GM18867 (cell line): ENCODE results near the gene MAGEC3.

ENCODE experiments used
- ATAC-seq: cut with Tn5 transposase; IDR thresholded peaks from one replicate; pipeline ENCODE4 v1.9.1; 2021; ENCODE audit warnings: mild to moderate bottlenecking, moderate library complexity; ENCODE audit not compliant: unreplicated experiment

The MAGEC3 gene

DNA sequence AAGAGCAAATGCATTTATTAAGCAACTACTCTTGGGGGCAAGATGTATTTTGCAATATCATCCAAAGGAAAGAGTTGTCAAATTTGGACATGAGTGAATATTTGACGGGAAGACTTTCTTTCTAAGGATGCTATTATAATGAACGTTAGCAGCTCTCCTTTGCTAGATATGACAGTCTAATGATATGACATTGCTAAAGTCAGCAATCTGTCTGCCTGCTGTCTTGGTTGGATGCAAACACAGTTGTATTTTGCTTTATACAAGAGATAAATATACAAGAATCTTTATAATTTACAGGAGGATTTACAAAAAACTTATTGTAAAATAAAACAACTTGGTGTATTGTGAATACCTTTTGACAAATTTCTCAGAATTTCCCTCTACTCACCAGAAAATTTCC is 103.1 kb downstream of the MAGEC3 start:
- no peak for ATAC-seq

- ATAC-seq: no peak
These were observed 107.3 kb downstream of the MAGEC3 start for GRCh38 chrX:141945426-141945825.

GRCh38 chrX:141947350-141947749 is 109.2 kb downstream of the MAGEC3 start:
- ATAC-seq: no peak
